ENCODE data around the gene DDX28.

- no peak for TF ChIP-seq CTCF (IDR thresholded peaks at IDR 0.05)
- TF ChIP-seq POLR2A (IDR thresholded peaks at IDR 0.05): no peak
Observed at GRCh38 chr16:67995423-67995822, 27.6 kb downstream of the DDX28 start.
